Subcutaneous adipose tissue (tissue), 4 donors: ENCODE data around the gene PRG3. TPM values are rescaled to one million over a fixed set of nuclear protein-coding genes. Genes with fewer than 3 reads are reported as not detected.

Experiments
- CTCF ChIP-seq: fragments of 450-650 bp; IDR thresholded peaks from one replicate; pipeline ENCODE4 v1.5.1; 2016; ENCODE audit warnings: low read depth, mild to moderate bottlenecking, control low read depth, antibody characterized with exemption, moderate library complexity
- total RNA-seq, 4 donors: library from RNA; depleted of rRNA; stranded (reverse); fragments of >200 nt; gene quantifications; one replicate each; pipeline ENCODE4 v1.1.0, GENCODE V29; 2016

The PRG3 gene
- total RNA-seq, 4 donors from 2014 or later: not detected

- TF ChIP-seq CTCF: no peak
Measured at GRCh38 chr11:57332694-57333440, 48.1 kb downstream of the PRG3 start.

GRCh38 chr11:57331720-57332119 lies 49.2 kb downstream of the PRG3 start:
- TF ChIP-seq CTCF: no peak

DNA sequence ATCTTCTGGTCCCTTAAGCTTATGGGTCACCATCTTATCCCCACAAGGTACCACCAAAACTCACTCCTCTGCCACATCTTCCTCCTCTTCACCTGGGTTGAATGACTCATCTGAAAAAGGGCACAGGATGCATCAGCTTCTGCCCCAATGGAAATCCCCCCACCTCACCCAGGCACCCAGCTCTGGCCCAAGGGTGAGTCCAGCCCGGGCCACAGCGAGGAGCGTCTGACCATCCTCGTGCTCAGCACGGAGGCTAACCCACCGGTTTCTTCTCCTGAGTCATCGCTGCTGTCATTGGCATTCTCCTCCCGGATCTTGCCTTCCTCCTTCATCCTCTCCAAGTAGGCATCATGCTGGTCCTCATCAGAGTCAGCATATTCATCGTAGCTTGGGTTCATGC lies 50.9 kb downstream of the PRG3 start:
- no peak for TF ChIP-seq CTCF

- no peak for TF ChIP-seq CTCF
Measured at GRCh38 chr11:57327721-57328120, 53.2 kb downstream of the PRG3 start.

Other genes with a start within 250 kb of the PRG3 start
- gene LRRC55, start 199.2 kb downstream of the PRG3 start, total RNA-seq: not detected
- 1 to 10 TPM in 3 of 4 donors, under 1 TPM in 1; 0.82 to 1.7 (median 1.1) TPM for gene APLNR, start 143.9 kb downstream of the PRG3 start, total RNA-seq
- gene TNKS1BP1, start 56.2 kb downstream of the PRG3 start, total RNA-seq: 100 to 1,000 TPM in 1 of 4 donors, 10 to 100 TPM in 3; 62.0 to 193 (median 85.7) TPM
- 10 to 100 TPM; 41.3 to 78.7 (median 56.5) TPM for gene SSRP1, start 45.3 kb downstream of the PRG3 start, total RNA-seq
- gene P2RX3, start 42.8 kb downstream of the PRG3 start, total RNA-seq: under 1 TPM in 1 of 4 donors, not detected in 3; 0.34 TPM
- 1 to 10 TPM in 1 of 4 donors, not detected in 3; 1.0 TPM for gene PRG2, start 9.5 kb upstream of the PRG3 start, total RNA-seq
- 100 to 1,000 TPM in 1 of 4 donors, 10 to 100 TPM in 3; 50.1 to 108 (median 80.2) TPM for gene SLC43A3, start 46.0 kb upstream of the PRG3 start, total RNA-seq
- under 1 TPM in 3 of 4 donors, not detected in 1; 0.38 to 0.82 (median 0.68) TPM for gene RTN4RL2, start 79.4 kb upstream of the PRG3 start, total RNA-seq
- 10 to 100 TPM in 3 of 4 donors, 1 to 10 TPM in 1; 9.8 to 25.1 (median 18.3) TPM for gene SLC43A1, start 134.6 kb upstream of the PRG3 start, total RNA-seq
- 10 to 100 TPM; 34.4 to 47.6 (median 36.7) TPM for gene TIMM10, start 149.6 kb upstream of the PRG3 start, total RNA-seq
- gene SMTNL1, start 156.4 kb upstream of the PRG3 start, total RNA-seq: not detected
- 10 to 100 TPM; 21.8 to 60.7 (median 33.6) TPM for gene UBE2L6, start 186.5 kb upstream of the PRG3 start, total RNA-seq
- 100 to 1,000 TPM; 318 to 653 (median 616) TPM for gene SERPING1, start 216.5 kb upstream of the PRG3 start, total RNA-seq